HG03520 (cell line): Measurements from ENCODE around the gene TRIP12.
"Not testable (repeated sequence)": the region's sequence is repeated elsewhere in the genome, so short reads cannot be mapped to it uniquely, and the experiment has no call there.

Experiments used
- ATAC-seq: cut with Tn5 transposase; IDR thresholded peaks from one replicate; pipeline ENCODE4 v1.9.1; 2021; ENCODE audit warnings: mild to moderate bottlenecking, moderate library complexity; ENCODE audit not compliant: unreplicated experiment

Gene TRIP12

GRCh38 chr2:229879191-229879950 lies 42.4 kb downstream of the TRIP12 start:
- ATAC-seq, result no peak

- no peak for ATAC-seq
These were observed 46.3 kb downstream of the TRIP12 start for GRCh38 chr2:229875549-229875948.

- no peak for ATAC-seq
These were observed 47.2 kb downstream of the TRIP12 start for GRCh38 chr2:229874647-229875046.

- peak; percentile 69 for ATAC-seq
These were observed 48.7 kb downstream of the TRIP12 start for GRCh38 chr2:229873123-229873581.

- no peak for ATAC-seq
These were observed 50.7 kb downstream of the TRIP12 start for GRCh38 chr2:229870903-229871656.

- ATAC-seq, result no peak
These were observed 52.6 kb downstream of the TRIP12 start for GRCh38 chr2:229869226-229869625.

GRCh38 chr2:229868794-229869193 lies 53.0 kb downstream of the TRIP12 start:
- ATAC-seq, result no peak

- ATAC-seq, result no peak
These were observed 56.8 kb downstream of the TRIP12 start for GRCh38 chr2:229865033-229865432.

- no peak for ATAC-seq
These were observed 60.4 kb downstream of the TRIP12 start for GRCh38 chr2:229861431-229861830.

- ATAC-seq, result no peak
These were observed 61.5 kb downstream of the TRIP12 start for GRCh38 chr2:229860334-229860733.

- ATAC-seq, result no peak
These were observed 63.5 kb downstream of the TRIP12 start for GRCh38 chr2:229858351-229858750.

- no peak for ATAC-seq
These were observed 64.2 kb downstream of the TRIP12 start for GRCh38 chr2:229857634-229858033.

GRCh38 chr2:229856413-229856812 lies 65.4 kb downstream of the TRIP12 start:
- ATAC-seq, result peak; percentile 87

GRCh38 chr2:229855116-229855515 lies 66.7 kb downstream of the TRIP12 start:
- ATAC-seq, result no peak

GRCh38 chr2:229852565-229852964 lies 69.2 kb downstream of the TRIP12 start:
- peak; percentile 48 for ATAC-seq

GRCh38 chr2:229851870-229852269 lies 69.9 kb downstream of the TRIP12 start:
- no peak for ATAC-seq

GRCh38 chr2:229850355-229851275 lies 71.2 kb downstream of the TRIP12 start:
- not testable (repeated sequence) for ATAC-seq

GRCh38 chr2:229849073-229849472 lies 72.7 kb downstream of the TRIP12 start:
- no peak for ATAC-seq

- ATAC-seq, result no peak
These were observed 78.2 kb downstream of the TRIP12 start for GRCh38 chr2:229843613-229844012.

- no peak for ATAC-seq
These were observed 83.1 kb downstream of the TRIP12 start for GRCh38 chr2:229838729-229839128.

GRCh38 chr2:229836847-229837246 lies 85.0 kb downstream of the TRIP12 start:
- no peak for ATAC-seq
